Transverse colon (tissue), 4 donors: ENCODE results near the gene TEAD2. TPM values are rescaled to one million over a fixed set of nuclear protein-coding genes. Genes with fewer than 3 reads are reported as not detected.

ENCODE experiments used
- DNase-seq: peaks from one replicate; pipeline ENCODE4 v3.0.0-alpha.2; 2019
- H3K27ac ChIP-seq, 4 donors: fragments of 200-600 bp; sonication (generic); 2 replicates each; pipeline ENCODE4 v1.5.1; 2016 to 2018; ENCODE audit warnings: inconsistent platforms in 4 of 4
- H3K27me3 ChIP-seq: fragments of 200-600 bp; sonication (generic); 2 replicates; pipeline ENCODE4 v1.5.1; 2017; ENCODE audit warnings: inconsistent platforms
- H3K36me3 ChIP-seq, 4 donors: fragments of 200-600 bp; sonication (generic); 2 replicates each; pipeline ENCODE4 v1.5.1; 2017 to 2019; ENCODE audit warnings: inconsistent platforms in 4 of 4
- H3K4me1 ChIP-seq, 4 donors: fragments of 200-600 bp; sonication (generic); 2 replicates each; pipeline ENCODE4 v1.5.1; 2017 to 2020; ENCODE audit warnings: inconsistent platforms in 4 of 4
- H3K4me3 ChIP-seq, 4 donors: fragments of 200-600 bp; sonication (generic); 1 replicate in 1 of 4; 2 replicates in 3 of 4; pipeline versions ENCODE4 v1.5.1 to v1.6.1; 2017 to 2019; ENCODE audit warnings: inconsistent platforms in 4 of 4
- H3K9me3 ChIP-seq, 2 donors: fragments of 200-600 bp; sonication (generic); 2 replicates each; pipeline ENCODE4 v1.5.1; 2017 to 2019; ENCODE audit warnings: inconsistent platforms in 2 of 2
- EP300 ChIP-seq: sonication (generic); formaldehyde crosslinking; IDR thresholded peaks from one replicate; pipeline ENCODE4 v1.6.1; 2017; ENCODE audit warnings: antibody characterized with exemption, low read depth
- POLR2A ChIP-seq: fragments of 450-650 bp; IDR thresholded peaks from one replicate; pipeline ENCODE4 v1.6.1; 2016; ENCODE audit warnings: antibody characterized with exemption, mild to moderate bottlenecking, moderate library complexity
- POLR2AphosphoS5 ChIP-seq, 3 donors: sonication (generic); formaldehyde crosslinking; IDR thresholded peaks; one replicate each; pipeline ENCODE4 v1.6.1; 2016; ENCODE audit warnings: antibody characterized with exemption in 3 of 3
- WGBS, 2 donors: methylation state at CpG; one replicate each; pipeline ENCODE4 v1.1.5; 2018; ENCODE audit warnings: low coverage in 1 of 2; 5-methylcytosine and 5-hydroxymethylcytosine counted together
- in situ Hi-C, 4 donors: fragments of 200-750 bp; cut with MboI; loops; one replicate each; pipeline versions ENCODE4 v1.15.0 to v1.15.1; 2017; ENCODE audit warnings: low sequenced_read_pairs in 3 of 4, low pct_ligation_motif_present in 1 of 4, low pct_unique_long_range_greater_than_20kb in 1 of 4
- intact Hi-C: fragments of 100-400 bp; cut with DNase I; formaldehyde crosslinking; loops from one replicate; pipeline ENCODE4 v1.15.1; 2023; ENCODE audit warnings: low total_unique reads
- total RNA-seq, 4 donors: library from RNA; depleted of rRNA; stranded (reverse); fragments of >200 nt; gene quantifications; one replicate each; pipeline ENCODE4 v1.1.0, GENCODE V29; 2016
- TF ChIP-seq, protein P1 (sequence below), 5 experiments: fragments of 200-600 bp in 3 of 5; fragments of 450-650 bp in 2 of 5; sonication (generic) in 3 of 5; IDR thresholded peaks; 1 replicate in 2 of 5; 2 replicates in 3 of 5; pipeline ENCODE4 v1.5.1; 2016 to 2017; ENCODE audit warnings: antibody characterized with exemption in 5 of 5, inconsistent platforms in 3 of 5, mild to moderate bottlenecking in 2 of 5, moderate library complexity in 1 of 5

TEAD2 gene
- total RNA-seq, 4 donors from 2014 or later: 5.6 to 20.3 (median 10.9) TPM

DNA sequence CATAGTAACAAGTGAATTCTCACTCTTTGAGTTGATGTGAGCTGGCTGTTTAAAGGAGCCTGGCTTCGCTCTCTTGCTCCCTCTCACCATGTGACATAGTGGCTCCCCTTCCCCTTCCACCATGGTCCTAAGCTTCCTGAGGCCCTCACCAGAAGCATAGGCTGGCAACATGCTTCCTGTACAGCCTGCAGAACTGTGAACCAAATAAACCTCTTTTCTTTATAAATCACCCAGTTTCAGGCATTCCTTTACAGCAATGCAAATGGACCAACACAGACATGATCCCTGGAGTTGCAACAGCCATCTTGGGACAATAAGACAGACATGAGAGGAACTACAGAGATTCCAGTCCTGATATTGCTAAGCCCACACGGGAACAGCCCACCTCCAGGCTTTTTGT, 12.6 kb downstream of the TEAD2 start:
- intact Hi-C loops (no loop called here), in situ Hi-C loops (no loop called here)
- Histone ChIP-seq H3K4me1 (no peaks in the 10 kb centered on the region), H3K4me3 (no peak overlapping the region), H3K27ac (no peak overlapping the region), H3K27me3 (no peaks in the 10 kb centered on the region), H3K9me3 (no peaks in the 10 kb centered on the region), H3K36me3 (peaks cover 0 to 6% (median 0%) of the 10 kb centered on the region in 4 donors)
- TF ChIP-seq POLR2AphosphoS5 (IDR thresholded peaks at IDR 0.05) (no peak), EP300 (no peak), POLR2A (no peak)
- TF ChIP-seq, protein P1, sequence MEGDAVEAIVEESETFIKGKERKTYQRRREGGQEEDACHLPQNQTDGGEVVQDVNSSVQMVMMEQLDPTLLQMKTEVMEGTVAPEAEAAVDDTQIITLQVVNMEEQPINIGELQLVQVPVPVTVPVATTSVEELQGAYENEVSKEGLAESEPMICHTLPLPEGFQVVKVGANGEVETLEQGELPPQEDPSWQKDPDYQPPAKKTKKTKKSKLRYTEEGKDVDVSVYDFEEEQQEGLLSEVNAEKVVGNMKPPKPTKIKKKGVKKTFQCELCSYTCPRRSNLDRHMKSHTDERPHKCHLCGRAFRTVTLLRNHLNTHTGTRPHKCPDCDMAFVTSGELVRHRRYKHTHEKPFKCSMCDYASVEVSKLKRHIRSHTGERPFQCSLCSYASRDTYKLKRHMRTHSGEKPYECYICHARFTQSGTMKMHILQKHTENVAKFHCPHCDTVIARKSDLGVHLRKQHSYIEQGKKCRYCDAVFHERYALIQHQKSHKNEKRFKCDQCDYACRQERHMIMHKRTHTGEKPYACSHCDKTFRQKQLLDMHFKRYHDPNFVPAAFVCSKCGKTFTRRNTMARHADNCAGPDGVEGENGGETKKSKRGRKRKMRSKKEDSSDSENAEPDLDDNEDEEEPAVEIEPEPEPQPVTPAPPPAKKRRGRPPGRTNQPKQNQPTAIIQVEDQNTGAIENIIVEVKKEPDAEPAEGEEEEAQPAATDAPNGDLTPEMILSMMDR (IDR thresholded peaks at IDR 0.05): no peak
- no peak for DNase-seq
- WGBS, 2 donors: 85% methylated on average over 2 of the region's 2 CpGs; no CpG with 5 or more reads in 1 of the 2 donors

DNA sequence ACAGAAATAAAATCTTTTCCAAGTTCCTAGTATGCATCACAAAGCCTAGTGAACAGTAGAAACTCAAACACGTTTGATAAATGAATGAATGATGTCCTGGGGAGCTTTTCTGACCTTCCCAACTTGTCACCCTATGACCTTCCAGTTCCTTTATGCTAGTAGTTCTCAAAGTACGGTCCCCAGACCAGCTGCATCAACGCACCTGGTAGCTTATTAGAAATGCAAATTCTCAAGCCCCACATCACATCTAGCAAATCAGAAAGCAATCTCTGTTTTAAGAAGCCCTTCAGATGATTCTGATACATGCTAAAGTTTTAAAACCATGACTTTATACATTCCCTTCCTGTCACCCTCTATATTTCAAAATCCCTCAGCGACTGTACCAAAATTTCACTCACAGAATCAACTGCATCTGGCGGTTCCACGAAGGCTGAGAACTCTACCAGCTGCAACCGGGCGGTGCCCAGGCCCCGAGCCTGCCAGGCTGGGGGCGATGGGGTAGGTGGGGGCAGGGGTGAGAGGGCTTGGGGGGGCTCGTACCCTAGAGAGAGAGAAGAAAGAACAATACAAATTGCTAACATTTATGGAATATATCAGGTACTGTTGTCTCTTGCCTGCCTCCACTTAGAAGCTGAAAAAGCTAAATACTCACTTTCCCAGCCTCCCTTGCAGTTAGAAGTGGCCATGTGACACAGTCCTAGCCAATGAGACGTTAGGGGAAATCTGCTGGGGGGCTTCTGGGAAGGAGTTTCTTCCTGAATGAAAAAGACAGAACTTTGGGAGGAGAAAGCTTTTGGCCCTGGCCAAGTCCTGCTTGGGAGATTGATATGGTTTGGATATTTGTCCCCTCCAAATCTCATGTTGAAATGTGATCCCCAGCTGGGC, 13.7 kb downstream of the TEAD2 start:
- Histone ChIP-seq H3K4me3 (no peak overlapping the region), H3K36me3 (peaks cover 0 to 4% (median 0%) of the 10 kb centered on the region in 4 donors), H3K9me3 (no peaks in the 10 kb centered on the region), H3K4me1 (no peaks in the 10 kb centered on the region), H3K27ac (no peak overlapping the region), H3K27me3 (no peaks in the 10 kb centered on the region)
- no peak for DNase-seq
- 82 to 87% methylated on average over 10 to 12 of the region's 12 CpGs for WGBS, 2 donors
- intact Hi-C loops (no loop called here), in situ Hi-C loops (no loop called here)
- TF ChIP-seq POLR2A (no peak), EP300 (no peak), POLR2AphosphoS5 (IDR thresholded peaks at IDR 0.05) (no peak)
- TF ChIP-seq, protein P1 (IDR thresholded peaks at IDR 0.05): no peak

DNA sequence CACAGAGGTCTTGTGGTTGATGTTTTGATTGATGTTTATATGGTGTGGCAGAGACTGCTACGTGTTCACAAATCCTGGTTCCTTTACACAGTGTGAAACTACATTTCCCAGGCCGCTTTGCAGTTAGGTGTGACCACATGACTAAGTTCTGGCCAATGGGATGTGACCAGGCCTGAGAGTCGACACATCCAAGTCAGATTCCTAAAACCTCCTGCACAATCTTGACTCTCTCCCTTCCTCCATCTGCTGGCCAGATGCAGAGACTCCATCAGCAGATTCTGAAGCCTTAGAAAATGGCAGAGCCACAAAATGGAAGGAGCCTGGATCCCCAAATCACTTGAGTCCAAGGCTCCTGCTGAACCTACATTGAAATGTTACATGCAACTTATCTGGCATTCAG, 14.4 kb downstream of the TEAD2 start:
- 68% methylated on average over 3 of the region's 3 CpGs; no CpG with 5 or more reads in 1 of the 2 donors for WGBS, 2 donors
- Histone ChIP-seq H3K4me3 (no peak overlapping the region), H3K4me1 (no peaks in the 10 kb centered on the region), H3K9me3 (no peaks in the 10 kb centered on the region), H3K27me3 (no peaks in the 10 kb centered on the region), H3K27ac (no peak overlapping the region), H3K36me3 (peaks cover 0 to 4% (median 0%) of the 10 kb centered on the region in 4 donors)
- DNase-seq: no peak
- in situ Hi-C loops: no loop called here
- TF ChIP-seq POLR2A: no peak
- no peak for TF ChIP-seq EP300
- TF ChIP-seq POLR2AphosphoS5 (IDR thresholded peaks at IDR 0.05): no peak
- TF ChIP-seq, protein P1 (IDR thresholded peaks at IDR 0.05): no peak
- intact Hi-C loops: no loop called here

DNA sequence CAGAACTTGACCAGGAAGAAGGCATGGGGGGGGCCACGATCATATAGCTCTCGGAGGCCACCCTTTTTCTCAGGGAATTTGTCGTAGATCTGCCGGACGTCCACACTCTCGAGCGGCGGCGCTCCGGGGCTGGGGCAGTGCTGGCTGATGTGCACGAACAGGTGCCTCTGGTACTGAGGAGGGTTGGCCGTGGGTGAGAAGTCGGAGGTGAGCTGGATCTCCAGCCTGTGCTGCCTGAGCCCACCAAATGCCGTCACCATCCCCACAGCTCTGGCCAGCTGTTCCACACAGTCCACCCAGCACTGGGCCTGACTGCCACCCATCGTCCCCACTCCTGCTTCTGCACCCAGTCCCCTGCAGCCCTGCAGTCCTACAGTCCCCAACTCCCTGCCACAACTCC, 15.0 kb downstream of the TEAD2 start:
- Histone ChIP-seq H3K4me1 (no peaks in the 10 kb centered on the region), H3K4me3 (no peak overlapping the region), H3K27ac (no peak overlapping the region), H3K36me3 (peaks cover 0 to 4% (median 0%) of the 10 kb centered on the region in 4 donors), H3K9me3 (no peaks in the 10 kb centered on the region), H3K27me3 (no peaks in the 10 kb centered on the region)
- DNase-seq: no peak
- intact Hi-C loops (no loop called here), in situ Hi-C loops (no loop called here)
- WGBS, 2 donors: 92% methylated on average over 14 of the region's 15 CpGs; no CpG with 5 or more reads in 1 of the 2 donors
- TF ChIP-seq, protein P1 (IDR thresholded peaks at IDR 0.05): no peak
- TF ChIP-seq EP300 (no peak), POLR2A (no peak), POLR2AphosphoS5 (IDR thresholded peaks at IDR 0.05) (no peak)
